A673 (cell line): ENCODE data around the gene C19orf73. TPM values are rescaled to one million over a fixed set of nuclear protein-coding genes. Genes with fewer than 3 reads are reported as not detected.

ENCODE experiments used
- BruUV-seq: library from RNA; stranded (reverse); fragments of 400-500 nt; replicated peaks from 2 replicates; lab custom pipeline; 2021; lab: Mats Ljungman, UMichigan
- CTCF ChIA-PET: fragments of 300-600 bp; sonication (Branson Sonifier 250); formaldehyde crosslinking; loops from one replicate; lab custom pipeline; 2022; ENCODE audit warnings: antibody characterized with exemption; lab: Charles Lee
- POLR2A ChIA-PET: fragments of 300-600 bp; sonication (Branson Sonifier 250); formaldehyde crosslinking; loops from one replicate; lab custom pipeline; 2022; ENCODE audit warnings: antibody characterized with exemption; ENCODE audit not compliant: low non-redundant PET; lab: Charles Lee
- DNase-seq: peaks from one replicate; pipeline ENCODE4 v3.0.0-alpha.2; 2015; ENCODE audit warnings: low spot score
- H3K27ac ChIP-seq: fragments of 200-600 bp; sonication (generic); 2 replicates; pipeline ENCODE4 v1.5.1; 2016; ENCODE audit warnings: mixed run types, low read depth, mild to moderate bottlenecking, mixed read lengths, antibody characterized with exemption, low read length; ENCODE audit not compliant: poor library complexity, severe bottlenecking
- H3K27me3 ChIP-seq: fragments of 200-600 bp; sonication (generic); replicated peaks from 2 replicates; pipeline ENCODE4 v1.6.1; 2017; ENCODE audit warnings: mixed run types, low read depth, mild to moderate bottlenecking, mixed read lengths, antibody characterized with exemption, low read length; ENCODE audit not compliant: insufficient read depth, poor library complexity
- H3K36me3 ChIP-seq: fragments of 200-600 bp; sonication (generic); 2 replicates; pipeline ENCODE4 v1.6.1; 2016; ENCODE audit warnings: mixed run types, mild to moderate bottlenecking, mixed read lengths, antibody characterized with exemption, low read length; ENCODE audit not compliant: insufficient read depth, poor library complexity, severe bottlenecking
- H3K4me1 ChIP-seq: fragments of 200-600 bp; sonication (generic); 2 replicates; pipeline ENCODE4 v1.6.1; 2017; ENCODE audit warnings: mixed run types, mild to moderate bottlenecking, mixed read lengths, antibody characterized with exemption, low read length; ENCODE audit not compliant: insufficient read depth, poor library complexity, severe bottlenecking
- H3K4me3 ChIP-seq: fragments of 200-600 bp; sonication (generic); 2 replicates; pipeline ENCODE4 v1.5.1; 2016; ENCODE audit warnings: low read depth, mixed run types, mild to moderate bottlenecking, mixed read lengths, low read length; ENCODE audit not compliant: poor library complexity, severe bottlenecking
- H3K9me3 ChIP-seq: fragments of 200-600 bp; sonication (generic); 2 replicates; pipeline ENCODE4 v1.6.1; 2016; ENCODE audit warnings: mixed run types, low read depth, mild to moderate bottlenecking, mixed read lengths, antibody characterized with exemption, low read length; ENCODE audit not compliant: poor library complexity, severe bottlenecking
- EZH2 ChIP-seq: fragments of 200-600 bp; sonication (generic); IDR thresholded peaks from 2 replicates; pipeline ENCODE4 v1.6.1; 2017; ENCODE audit warnings: borderline replicate concordance, low read depth, mild to moderate bottlenecking, mixed read lengths, antibody characterized with exemption, low read length; ENCODE audit not compliant: poor library complexity, severe bottlenecking
- intact Hi-C: fragments of 100-400 bp; cut with micrococcal nuclease; formaldehyde crosslinking; loops from one replicate; pipeline ENCODE4 v1.10.0; 2022; ENCODE audit not compliant: unreplicated experiment
- total RNA-seq: library from RNA; stranded (reverse); gene quantifications from 2 replicates; pipeline ENCODE4 v1.2.3, GENCODE V29; 2021
- TF ChIP-seq, protein P1 (sequence below): fragments of 300-800, 200-600 bp; sonication (generic); conservative IDR thresholded peaks from 2 replicates; pipeline ENCODE4 v1.5.1; 2017; ENCODE audit warnings: low read depth, mild to moderate bottlenecking, antibody characterized with exemption, low read length, moderate library complexity, mixed read lengths

C19orf73 gene
- total RNA-seq, 1 experiment from 2014 or later = 1.7 TPM

DNA sequence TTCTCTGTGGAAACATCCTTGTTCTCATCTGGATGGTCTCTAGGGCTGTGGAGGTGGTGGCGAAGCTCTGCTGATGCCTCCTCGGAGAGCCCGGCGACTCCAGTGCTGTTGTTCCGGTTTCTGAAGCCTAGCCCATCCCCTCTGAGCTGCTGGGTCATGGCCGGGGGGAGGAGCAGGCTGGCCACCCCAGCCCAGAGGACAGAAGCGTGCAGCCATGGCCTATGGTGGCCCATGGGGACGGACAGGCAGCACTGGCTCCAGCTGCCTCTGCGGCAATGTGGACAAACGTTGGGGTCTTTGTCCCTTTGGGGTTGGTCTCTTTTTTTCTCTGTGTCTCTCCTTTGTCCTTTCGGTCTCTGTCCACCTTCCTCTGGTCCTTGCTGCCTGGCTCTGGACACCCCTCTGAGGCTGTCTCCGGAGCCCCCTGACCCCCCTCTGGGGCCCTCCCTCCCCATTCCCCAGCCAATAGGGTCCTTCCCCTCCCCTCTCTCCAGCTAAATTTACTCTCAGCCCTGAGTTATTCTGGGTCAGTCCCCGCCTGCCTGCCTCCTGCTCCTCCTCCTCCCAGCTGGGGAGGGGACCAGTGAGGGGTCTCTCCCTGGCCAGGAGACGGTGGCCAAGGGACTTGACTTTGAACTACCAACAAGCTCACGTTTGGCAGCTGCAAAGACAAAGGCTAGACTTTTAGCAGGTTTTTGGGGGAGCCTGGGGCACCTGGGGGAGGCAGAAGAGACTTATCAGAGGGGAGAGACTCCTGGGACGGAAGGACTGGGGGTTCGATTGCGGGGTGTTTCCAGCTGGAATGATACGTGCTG, 36.3 kb upstream of the C19orf73 start, which contains the start of gene HRC:
HRC (minus strand) TSS at position 392 of the 815 bp plus-strand sequence; CDS start at position 233, 159 bp downstream.
- Histone ChIP-seq H3K36me3 (peaks cover 3% of the 10 kb centered on the region), H3K27ac (no peak within 1 kb of the TSS), H3K4me1 (peaks cover 19% of the 10 kb centered on the region), H3K9me3 (no peaks in the 10 kb centered on the region), H3K4me3 (no peak within 1 kb of the TSS), H3K27me3 (no peaks in the 10 kb centered on the region)
- no peak for DNase-seq
- CTCF ChIA-PET = no interaction called here
- intact Hi-C loops = no loop called here
- no TSS peak for BruUV-seq
- POLR2A ChIA-PET = no interaction called here
- TF ChIP-seq, protein P1, sequence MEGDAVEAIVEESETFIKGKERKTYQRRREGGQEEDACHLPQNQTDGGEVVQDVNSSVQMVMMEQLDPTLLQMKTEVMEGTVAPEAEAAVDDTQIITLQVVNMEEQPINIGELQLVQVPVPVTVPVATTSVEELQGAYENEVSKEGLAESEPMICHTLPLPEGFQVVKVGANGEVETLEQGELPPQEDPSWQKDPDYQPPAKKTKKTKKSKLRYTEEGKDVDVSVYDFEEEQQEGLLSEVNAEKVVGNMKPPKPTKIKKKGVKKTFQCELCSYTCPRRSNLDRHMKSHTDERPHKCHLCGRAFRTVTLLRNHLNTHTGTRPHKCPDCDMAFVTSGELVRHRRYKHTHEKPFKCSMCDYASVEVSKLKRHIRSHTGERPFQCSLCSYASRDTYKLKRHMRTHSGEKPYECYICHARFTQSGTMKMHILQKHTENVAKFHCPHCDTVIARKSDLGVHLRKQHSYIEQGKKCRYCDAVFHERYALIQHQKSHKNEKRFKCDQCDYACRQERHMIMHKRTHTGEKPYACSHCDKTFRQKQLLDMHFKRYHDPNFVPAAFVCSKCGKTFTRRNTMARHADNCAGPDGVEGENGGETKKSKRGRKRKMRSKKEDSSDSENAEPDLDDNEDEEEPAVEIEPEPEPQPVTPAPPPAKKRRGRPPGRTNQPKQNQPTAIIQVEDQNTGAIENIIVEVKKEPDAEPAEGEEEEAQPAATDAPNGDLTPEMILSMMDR = no peak
- no peak for TF ChIP-seq EZH2

DNA sequence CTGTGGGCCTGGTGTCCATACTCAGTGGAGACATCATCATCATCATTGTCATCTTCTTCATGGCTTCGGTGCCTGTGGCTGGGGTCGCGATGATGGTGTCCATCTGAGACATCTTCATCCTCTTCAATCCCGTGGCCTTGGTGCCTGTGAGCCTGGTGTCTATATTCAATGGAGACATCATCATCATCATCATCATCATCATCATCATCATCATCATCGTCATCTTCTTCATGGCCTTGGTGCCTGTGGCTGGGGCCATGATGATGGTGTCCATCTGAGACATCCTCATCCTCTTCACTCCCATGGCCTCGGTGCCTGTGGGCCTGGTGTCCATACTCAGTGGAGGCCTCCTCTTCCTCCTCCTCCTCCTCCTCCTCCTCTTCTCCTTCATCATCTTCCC, 35.3 kb upstream of the C19orf73 start:
- intact Hi-C loops = no loop called here
- BruUV-seq = no TSS peak
- POLR2A ChIA-PET = no interaction called here

DNA sequence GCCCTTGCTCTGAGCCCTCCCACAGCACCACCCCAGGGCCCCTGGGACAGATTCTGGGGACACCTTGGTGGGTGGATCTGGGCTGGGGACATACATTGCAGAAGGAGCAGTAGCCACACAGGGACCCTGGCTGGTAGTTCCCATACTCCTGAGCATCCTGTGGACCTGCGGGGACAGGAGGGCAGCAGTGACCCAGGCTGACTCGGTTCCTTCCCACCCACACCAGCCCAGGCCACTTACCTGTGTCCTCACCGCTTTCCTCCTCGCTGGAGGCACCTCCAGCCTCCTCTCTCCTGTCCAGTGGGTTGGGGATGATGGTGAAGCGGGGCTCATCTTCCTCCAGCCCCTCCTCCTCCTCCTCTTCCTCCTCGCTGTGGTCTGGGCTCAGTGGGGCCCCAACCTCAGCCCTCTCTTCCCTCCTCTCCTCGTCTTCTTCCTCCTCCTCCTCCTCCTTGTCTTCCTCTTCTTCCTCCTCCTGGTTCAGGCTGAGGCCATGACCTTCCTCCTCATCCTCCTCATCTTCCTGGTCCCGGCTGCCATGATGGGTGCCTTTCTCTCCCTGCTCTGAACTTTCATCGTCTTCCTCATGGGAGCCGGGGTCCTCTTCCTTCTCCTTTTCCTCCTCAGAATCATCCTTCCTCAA, 34.3 kb upstream of the C19orf73 start:
- ChIA-PET POLR2A (no interaction called here), CTCF (no interaction called here)
- H3K4me1 ChIP-seq = peaks cover 17% of the 10 kb centered on the region
- no TSS peak for BruUV-seq
- TF ChIP-seq EZH2 = no peak
- TF ChIP-seq, protein P1 = no peak
- no peak for DNase-seq
- intact Hi-C loops = no loop called here
- no peaks in the 10 kb centered on the region for H3K27me3 ChIP-seq
- H3K9me3 ChIP-seq = no peaks in the 10 kb centered on the region
- H3K36me3 ChIP-seq = no peaks in the 10 kb centered on the region
- H3K4me3 ChIP-seq = no peak overlapping the region
- no peak overlapping the region for H3K27ac ChIP-seq

More for the DNA sequence above, 35.3 kb upstream of the C19orf73 start:
- Histone ChIP-seq H3K9me3 (no peaks in the 10 kb centered on the region), H3K27ac (no peak overlapping the region), H3K36me3 (no peaks in the 10 kb centered on the region), H3K4me1 (peaks cover 19% of the 10 kb centered on the region), H3K27me3 (no peaks in the 10 kb centered on the region), H3K4me3 (no peak overlapping the region)
- TF ChIP-seq EZH2 = no peak
- TF ChIP-seq, protein P1 = no peak
- CTCF ChIA-PET = no interaction called here
- DNase-seq = no peak
